Heart left ventricle (tissue), 13 donors: ENCODE results near the gene EGR2.

Experiments
- CTCF ChIP-seq, 12 donors: fragments of 200-600 bp; sonication (generic) in 4 of 12; IDR thresholded peaks; one replicate each; pipeline versions ENCODE4 v1.5.0 to v1.8.0; 2018 to 2022; ENCODE audit warnings: antibody characterized with exemption in 12 of 12, mild to moderate bottlenecking in 5 of 12
- POLR2A ChIP-seq, 2 donors: fragments of 450-650 bp; IDR thresholded peaks; one replicate each; pipeline ENCODE4 v1.6.1; 2017; ENCODE audit warnings: antibody characterized with exemption in 2 of 2, mild to moderate bottlenecking in 2 of 2, moderate library complexity in 2 of 2
- donor health status: ischemic (EF 13 %, LVEDD 7.1; RV severe dilation, severe dysfunction).
- donor health status: DM: no; HTN: yes; CAD: no.
- donor health status: DM: no; HTN: no; CAD: no.
- donor health status: ischemic (EF 25% LVEDD 6.9; RV normal size, moderate dysfunction).
- donor health status: ischemic (EF 25% LVEDD 5.7; RV mildly dilated, moderate dysfunction).
- donor health status: ischemic (EF 35%, LVEDD 5.7; RV mildly dilated, moderate dysfunction).
- donor health status: nonischemic (EF 11% LVEDD 7.7; RV severe dilation, severe dysfunction).
- donor health status: DM: yes; HTN: yes; CAD: no.
- donor health status: PGD.
- donor health status: ischemic (EF 29% LVEDD 5.4; RV normal size, mild dysfunction).
- donor health status: nonischemic (EF 23%, LVEDD 6.1; RV moderate dilation, normal function).

DNA sequence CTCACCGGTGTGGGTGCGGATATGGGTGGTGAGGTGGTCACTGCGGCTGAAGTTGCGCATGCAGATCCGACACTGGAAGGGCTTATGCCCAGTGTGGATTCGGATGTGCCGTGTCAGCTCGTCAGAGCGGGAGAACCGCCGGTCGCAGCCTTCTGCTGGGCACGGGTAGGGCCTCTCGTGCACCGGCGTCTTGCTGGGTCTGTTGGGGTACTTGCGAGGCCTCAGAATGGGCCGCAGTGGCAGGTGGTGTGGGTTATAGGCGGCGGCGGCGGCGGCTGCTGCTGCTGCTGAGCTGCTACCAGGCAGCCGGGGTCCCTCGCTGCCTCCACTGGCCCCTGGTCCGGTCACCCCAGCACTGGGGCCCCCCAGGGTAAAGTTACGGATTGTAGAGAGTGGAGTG lies 2.7 kb downstream of the EGR2 start:
- TF ChIP-seq CTCF (IDR thresholded peaks at IDR 0.05) (no peak), POLR2A (IDR thresholded peaks at IDR 0.05) (no peak)
